ENCODE data around the gene MRO. TPM values are rescaled to one million over a fixed set of nuclear protein-coding genes. Genes with fewer than 3 reads are reported as not detected.

MRO gene
- total and polyA plus RNA-seq, 2 of the 4 experiments (the other 2 are of a cell fraction), result not detected

DNA sequence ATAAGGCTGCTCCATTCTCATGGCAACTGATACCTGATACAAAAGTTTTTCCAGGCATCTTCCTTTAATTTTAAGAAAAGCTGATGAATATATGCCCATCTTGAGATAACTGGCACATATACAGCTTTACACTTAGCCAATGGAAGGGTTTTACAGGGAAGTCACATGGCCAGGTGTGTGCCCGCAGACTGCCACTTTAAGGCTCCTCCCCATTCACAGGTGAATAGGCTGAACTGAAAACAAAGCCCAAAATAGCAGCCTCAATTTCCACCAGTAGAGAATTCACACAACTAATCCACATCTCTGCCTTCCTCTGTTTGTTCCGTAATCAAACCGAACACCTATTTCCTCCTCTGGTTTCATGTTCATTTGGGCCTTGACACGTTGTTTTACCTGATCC is 49.3 kb upstream of the MRO start (continued):
- TF ChIP-seq, protein P1, sequence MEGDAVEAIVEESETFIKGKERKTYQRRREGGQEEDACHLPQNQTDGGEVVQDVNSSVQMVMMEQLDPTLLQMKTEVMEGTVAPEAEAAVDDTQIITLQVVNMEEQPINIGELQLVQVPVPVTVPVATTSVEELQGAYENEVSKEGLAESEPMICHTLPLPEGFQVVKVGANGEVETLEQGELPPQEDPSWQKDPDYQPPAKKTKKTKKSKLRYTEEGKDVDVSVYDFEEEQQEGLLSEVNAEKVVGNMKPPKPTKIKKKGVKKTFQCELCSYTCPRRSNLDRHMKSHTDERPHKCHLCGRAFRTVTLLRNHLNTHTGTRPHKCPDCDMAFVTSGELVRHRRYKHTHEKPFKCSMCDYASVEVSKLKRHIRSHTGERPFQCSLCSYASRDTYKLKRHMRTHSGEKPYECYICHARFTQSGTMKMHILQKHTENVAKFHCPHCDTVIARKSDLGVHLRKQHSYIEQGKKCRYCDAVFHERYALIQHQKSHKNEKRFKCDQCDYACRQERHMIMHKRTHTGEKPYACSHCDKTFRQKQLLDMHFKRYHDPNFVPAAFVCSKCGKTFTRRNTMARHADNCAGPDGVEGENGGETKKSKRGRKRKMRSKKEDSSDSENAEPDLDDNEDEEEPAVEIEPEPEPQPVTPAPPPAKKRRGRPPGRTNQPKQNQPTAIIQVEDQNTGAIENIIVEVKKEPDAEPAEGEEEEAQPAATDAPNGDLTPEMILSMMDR (conservative IDR thresholded peaks at IDR 0.05; ENCODE audit: low read depth, low read length), result no peak

DNA sequence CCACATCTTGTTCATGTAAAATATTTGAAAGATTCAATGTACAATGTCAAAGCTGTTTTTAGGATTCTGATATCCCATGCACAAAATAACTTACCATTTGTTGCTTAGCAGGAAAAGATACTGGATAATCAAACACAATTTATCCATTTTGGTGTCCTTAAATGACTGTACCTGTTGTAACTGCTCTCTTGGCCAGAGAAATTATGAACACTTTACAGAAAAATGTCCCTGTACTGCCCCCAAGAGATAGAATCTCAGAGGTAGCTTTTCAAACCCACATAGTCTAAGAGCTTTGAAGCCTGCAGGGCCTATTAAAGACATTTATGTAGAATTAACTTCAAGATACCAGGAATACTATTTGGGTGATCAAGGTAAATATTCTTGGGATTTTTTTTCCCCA is 46.9 kb upstream of the MRO start:
- Histone ChIP-seq H2BK15ac (ENCODE audit: low read depth, low read length) (no peak overlapping the region), H3K23ac (ENCODE audit: low read depth, low read length) (no peak overlapping the region), H2AK9ac (replicated peaks; ENCODE audit: low read depth, low read length, poor library complexity) (no peak overlapping the region), H3K27me3 (ENCODE audit: control insufficient read depth, insufficient read depth, low read length) (no peaks in the 10 kb centered on the region), H2BK120ac (ENCODE audit: low read depth, low read length) (no peak overlapping the region), H4K8ac (ENCODE audit: low read depth in 2 of 2, low read length in 2 of 2) (no peak overlapping the region), H3K4me1 (ENCODE audit: control insufficient read depth, insufficient read depth, low read length) (peaks cover 3% of the 10 kb centered on the region; the same call in 1 of the 2 replicates), H3K36me3 (ENCODE audit: control insufficient read depth, insufficient read depth, low read length) (no peaks in the 10 kb centered on the region), H3K4me3 (ENCODE audit: insufficient read depth, low read depth, low read length) (no peak overlapping the region), H3K14ac (replicated peaks; ENCODE audit: low read depth, low read length) (no peak overlapping the region), H3K9ac (ENCODE audit: low read depth, low read length) (no peak overlapping the region), H3K9me3 (ENCODE audit: control insufficient read depth, insufficient read depth, low read length) (no peaks in the 10 kb centered on the region), H3K9me1 (ENCODE audit: insufficient read depth, low read length) (no peaks in the 10 kb centered on the region), H3K56ac (ENCODE audit: extremely low read depth, insufficient read depth, low read length) (no peak overlapping the region), H4K5ac (ENCODE audit: low read depth, low read length) (no peak overlapping the region), H2AK5ac (ENCODE audit: low read depth, low read length) (no peak overlapping the region), H3K4ac (ENCODE audit: low read depth, low read length) (no peak overlapping the region), H2BK5ac (ENCODE audit: low read depth, low read length, poor library complexity, severe bottlenecking) (no peak overlapping the region), H4K20me1 (ENCODE audit: insufficient read depth, low read length) (no peaks in the 10 kb centered on the region), H3K27ac (ENCODE audit: insufficient read depth, low read length) (no peak overlapping the region), H2BK20ac (ENCODE audit: low read depth, low read length) (no peak overlapping the region), H2AFZ (replicated peaks; ENCODE audit: low read length, poor library complexity) (no peak overlapping the region), H3K18ac (ENCODE audit: low read depth, low read length) (no peak overlapping the region), H3K79me1 (ENCODE audit: low read depth in 1 of 2, low read length in 2 of 2) (no peaks in the 10 kb centered on the region), H4K91ac (ENCODE audit: insufficient read depth, low read depth, low read length) (no peak overlapping the region), H3K4me2 (ENCODE audit: low read depth, low read length) (no peak overlapping the region)
- ATAC-seq (ENCODE audit: low read depth) (0 out of 2 replicates have a peak, but pooled peaks have one; percentile 31), DNase-seq (no peak)
- TF ChIP-seq, protein P1 (conservative IDR thresholded peaks at IDR 0.05; ENCODE audit: low read depth, low read length), result 0 out of 2 replicates have a peak, but pooled peaks have one; percentile 7
- TF ChIP-seq CEBPB (IDR thresholded peaks at IDR 0.05; ENCODE audit: low read depth, low read length), result no peak
- in situ Hi-C loops (cut with MboI; ENCODE audit: low sequenced_read_pairs), result no loop called here
- intact Hi-C loops (cut with micrococcal nuclease), result loop anchor here (2.0 kb wide), 1 partner anchor 46 kb away; the partner anchor contains the start of gene MRO
- POLR2A ChIA-PET (ENCODE audit: unreplicated experiment), result no interaction called here
- dilution Hi-C loops (cut with HindIII; ENCODE audit: low sequenced_read_pairs, unreplicated experiment), result no loop called here
- no TSS peak for BruUV-seq (replicated peaks)
- CTCF ChIA-PET, result no interaction called here
